HG02981 (cell line): ENCODE data around the gene EHD4.

Experiments used
- ATAC-seq: cut with Tn5 transposase; IDR thresholded peaks from one replicate; pipeline ENCODE4 v1.9.1; 2021; ENCODE audit warnings: mild to moderate bottlenecking, moderate library complexity; ENCODE audit not compliant: unreplicated experiment

EHD4 gene

DNA sequence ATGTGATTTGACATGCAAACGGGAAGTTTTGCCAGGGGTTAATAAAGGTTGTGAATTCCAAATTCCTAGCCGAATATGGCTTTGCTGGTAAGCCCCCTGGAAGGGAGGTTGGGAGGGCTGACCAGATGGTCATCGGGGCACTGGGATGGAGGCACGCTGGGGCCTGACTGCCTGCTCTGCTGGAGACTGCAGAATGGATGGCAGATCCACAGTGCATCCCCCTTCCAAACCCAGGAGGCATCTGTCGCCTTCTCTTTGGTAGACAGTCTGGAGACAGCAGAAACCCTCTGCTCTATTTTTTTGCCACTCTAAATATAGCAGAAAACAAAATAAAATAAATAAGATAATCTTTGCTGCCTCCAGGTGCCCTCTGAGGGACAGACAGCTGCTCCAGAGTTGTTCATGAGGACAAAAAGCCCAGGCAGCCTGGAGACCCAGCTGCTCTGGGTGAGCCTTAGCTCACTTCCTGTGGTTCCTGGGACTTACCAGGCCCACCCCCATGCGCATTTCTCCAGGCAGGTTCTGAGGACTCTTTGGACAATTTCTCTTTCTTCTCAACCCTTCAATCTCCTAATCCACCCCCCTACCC is 72.4 kb downstream of the EHD4 start:
- ATAC-seq = no peak

DNA sequence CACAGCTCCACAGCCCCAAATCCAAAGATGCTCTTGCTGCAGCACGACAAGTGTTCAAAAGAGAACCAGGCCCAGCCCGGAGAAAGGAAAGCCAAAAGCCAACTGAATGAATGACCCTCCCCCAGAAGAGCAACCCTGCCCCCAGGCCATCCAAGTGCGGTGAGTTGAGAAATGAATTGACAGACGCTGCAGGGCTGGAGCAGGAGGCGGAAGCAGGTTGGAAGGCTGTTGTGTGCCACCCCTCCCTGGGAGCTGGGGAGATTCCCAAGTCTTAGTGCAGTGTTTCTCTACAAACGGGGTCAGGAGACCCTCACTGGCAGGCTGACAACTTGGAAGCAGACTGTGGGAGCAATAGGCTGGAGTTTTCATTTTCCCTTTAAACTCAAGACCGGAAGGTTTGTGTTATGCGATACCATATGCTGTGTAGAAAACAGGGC is 75.0 kb downstream of the EHD4 start:
- no peak for ATAC-seq

DNA sequence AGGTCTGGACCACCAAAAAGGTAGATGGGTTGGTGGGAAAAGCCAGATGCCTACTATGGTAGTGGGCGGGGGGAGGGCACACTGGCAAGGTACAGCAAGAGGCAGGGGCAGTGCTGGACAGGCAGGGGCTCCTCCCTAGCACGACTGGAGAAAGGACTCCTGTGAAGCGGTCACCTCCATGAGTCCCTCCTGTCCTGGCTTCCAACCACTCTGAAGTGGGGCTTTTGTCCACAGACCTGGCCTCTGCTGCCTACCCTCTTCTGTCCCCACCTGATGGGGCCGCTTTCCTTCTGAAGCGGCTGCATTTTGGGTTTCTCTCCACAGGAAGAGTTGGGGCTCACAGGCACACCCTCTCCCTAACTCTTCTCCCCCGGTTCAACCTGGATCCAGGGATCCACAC is 75.8 kb downstream of the EHD4 start:
- no peak for ATAC-seq

DNA sequence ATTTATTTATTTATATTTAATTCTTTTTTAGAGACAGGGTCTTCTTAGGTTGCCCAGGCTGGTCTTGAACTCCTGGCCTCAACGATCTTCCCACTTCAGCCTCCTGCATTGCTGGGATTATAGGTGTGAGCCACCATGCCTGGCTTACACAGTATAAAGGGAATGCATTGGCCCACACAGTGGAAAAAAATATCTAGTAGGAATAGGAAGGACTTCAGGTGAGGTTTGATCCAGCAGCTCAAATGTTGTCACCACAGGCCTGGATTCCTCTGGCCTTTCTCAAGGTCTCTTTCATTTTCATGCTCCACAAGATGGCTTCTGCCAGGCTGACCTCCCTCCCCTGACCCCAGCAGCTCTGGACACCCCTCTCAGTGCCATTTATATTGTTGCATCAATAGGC is 76.4 kb downstream of the EHD4 start:
- no peak for ATAC-seq

DNA sequence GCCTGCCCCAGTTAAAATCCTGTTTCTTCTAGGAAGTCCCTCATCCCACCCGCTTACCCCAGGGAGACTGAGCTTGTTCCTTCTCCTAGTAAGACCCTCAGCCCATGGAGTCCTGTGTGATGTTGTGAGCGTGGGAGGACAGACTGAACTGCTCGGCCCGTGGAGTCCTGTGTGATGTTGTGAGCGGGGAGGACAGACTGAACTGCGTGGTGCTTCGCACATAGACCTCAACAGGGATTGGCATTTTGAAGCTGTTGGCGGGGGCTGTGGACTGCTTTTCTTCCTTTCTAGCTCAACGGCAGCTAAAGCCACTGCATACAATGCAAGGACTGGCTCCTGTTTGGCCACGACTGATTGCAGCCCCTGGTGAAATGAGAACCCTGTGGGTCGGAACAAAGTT is 76.9 kb downstream of the EHD4 start:
- no peak for ATAC-seq

DNA sequence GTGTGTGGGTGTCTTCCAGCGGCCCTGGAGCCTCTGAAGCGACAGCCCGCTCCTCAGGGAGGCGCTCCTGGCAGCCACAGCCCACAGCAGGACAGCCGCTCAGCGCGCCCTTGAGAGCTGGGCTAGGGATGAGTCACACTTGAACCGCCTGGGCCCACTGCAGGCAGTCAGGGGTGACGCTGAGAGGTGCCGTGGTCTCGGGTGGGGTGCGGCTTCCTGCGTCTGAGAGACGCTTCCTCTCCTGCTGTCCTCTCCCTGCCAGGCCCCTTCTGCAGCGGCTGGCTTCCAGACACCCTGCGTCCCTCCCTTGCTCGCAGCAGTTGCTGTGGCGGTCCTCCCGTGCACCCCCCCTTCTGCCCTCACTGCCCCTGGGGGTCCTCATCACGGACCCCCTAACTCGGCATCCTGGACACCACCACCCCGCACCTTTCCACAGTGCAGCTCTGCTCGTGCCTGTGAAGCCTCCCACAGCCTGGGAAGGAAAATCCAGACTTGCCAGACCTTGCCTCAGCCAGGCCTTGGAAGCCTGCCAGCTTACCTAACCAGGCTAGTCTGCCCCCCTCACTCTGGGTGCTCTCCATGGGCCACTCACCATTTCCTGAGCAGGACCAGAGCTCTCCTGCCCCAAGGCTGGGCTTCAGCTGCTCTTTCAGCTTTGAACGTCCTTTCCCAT is 77.4 kb downstream of the EHD4 start:
- ATAC-seq = peak; percentile 84

DNA sequence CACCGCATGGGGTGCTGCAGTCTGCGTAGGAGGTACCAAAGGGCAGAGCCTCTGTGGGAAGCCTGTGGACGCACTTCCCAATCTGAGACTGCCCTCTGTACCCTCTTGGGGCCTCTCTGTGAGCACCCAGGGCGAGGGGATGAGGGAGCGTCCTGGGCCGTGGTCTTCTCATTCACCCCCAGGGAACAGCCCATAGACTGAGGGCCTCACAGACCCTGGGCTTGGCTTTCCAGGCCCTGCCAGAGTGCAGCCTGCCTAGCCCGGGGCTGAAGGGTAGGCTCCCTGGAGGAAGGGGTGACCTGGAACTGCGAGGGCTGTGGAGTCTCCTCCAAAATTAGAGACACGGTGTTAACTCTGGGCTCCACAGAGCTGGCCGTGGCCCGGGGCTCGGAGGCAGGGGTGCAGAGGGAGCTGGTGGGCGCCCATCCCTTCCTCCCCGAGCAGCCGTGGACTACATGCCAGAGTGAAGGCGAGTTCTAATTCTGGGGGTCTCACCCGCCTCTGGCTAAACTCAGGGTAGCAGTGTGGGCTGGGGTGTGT is 78.0 kb downstream of the EHD4 start:
- ATAC-seq = no peak

DNA sequence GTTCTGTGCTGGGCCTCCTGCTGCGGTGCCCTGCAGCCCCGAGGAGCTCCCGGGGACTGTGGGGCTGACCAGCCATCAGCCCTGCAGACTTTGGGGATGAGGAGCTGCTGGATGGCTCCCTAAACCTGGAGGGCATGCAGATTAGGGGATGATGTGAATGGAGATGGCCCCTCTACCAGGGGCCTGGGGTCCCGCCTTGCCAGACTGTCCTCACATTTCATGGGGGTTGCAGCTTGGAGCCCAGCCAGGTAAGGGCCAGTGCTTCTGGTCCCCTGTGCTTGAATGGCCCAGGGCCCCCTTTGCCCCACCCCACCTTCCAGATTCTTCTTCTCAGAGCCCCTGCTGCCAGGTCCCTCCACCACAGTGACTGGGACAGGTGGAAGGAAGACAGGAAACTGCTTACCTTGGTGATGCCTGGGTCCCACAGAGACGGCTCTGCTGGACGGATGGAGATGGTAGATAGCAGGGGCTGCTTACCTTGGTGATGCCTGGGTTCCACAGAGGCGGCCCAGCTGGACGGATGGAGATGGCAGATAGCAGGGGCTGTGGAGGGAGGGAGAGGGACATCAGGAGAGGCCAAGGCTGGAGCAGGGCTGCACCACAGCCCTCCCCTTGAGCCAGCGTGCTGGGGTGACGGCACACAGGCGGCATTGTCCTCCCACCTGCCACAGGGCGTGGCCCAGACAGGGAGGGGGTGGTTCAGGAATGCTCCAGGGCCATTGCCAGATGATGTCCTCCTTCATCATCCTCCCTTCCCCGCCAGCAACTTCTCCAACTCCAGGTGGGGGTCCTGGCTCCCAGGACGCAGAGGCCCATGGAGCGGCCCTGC is 78.7 kb downstream of the EHD4 start, which contains the start of gene SPTBN5:
Gene SPTBN5, minus strand, starts transcription at position 632 of the 829 bp plus-strand sequence. Its CDS starts 556 bp downstream, at position 76.
- no peak for ATAC-seq

DNA sequence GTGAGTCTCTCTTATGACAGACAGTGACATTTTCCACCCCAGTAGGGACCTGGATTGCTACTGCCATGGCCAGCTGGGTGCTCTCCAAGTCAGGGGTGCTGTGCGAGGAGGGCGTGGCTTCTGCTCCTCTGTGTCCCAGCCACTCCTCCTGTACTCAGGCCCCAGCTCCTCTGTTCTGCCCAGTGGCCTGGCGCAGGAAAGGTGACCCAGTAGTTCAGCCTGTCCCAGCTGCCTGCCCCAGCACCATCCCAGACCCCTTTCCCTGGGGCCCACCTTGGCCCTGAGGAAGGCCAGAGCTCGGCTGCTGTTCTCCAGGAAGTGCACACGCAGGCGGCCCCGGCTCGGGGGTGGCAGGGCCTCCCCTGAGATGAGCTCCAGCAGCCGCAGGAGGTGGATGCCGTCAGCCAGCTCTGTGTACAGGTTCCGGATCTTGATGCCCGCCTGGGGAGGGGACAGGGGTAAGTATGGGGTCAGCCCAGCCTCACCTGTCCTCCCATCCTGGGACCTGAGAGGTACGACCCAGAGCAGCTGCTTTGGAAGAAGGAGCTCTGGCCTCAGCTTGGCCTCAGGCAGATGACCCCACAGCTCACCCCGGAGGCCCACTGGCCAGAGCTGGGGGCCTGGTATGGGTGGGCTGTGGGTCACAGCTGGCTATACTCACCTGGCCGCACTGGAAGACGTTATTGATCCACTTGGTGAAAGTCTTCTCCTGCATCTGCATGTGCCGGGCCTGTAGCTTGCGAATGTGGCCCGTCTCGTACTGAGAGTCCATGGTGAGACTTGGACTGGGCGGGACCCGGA is 79.5 kb downstream of the EHD4 start:
- ATAC-seq = no peak

DNA sequence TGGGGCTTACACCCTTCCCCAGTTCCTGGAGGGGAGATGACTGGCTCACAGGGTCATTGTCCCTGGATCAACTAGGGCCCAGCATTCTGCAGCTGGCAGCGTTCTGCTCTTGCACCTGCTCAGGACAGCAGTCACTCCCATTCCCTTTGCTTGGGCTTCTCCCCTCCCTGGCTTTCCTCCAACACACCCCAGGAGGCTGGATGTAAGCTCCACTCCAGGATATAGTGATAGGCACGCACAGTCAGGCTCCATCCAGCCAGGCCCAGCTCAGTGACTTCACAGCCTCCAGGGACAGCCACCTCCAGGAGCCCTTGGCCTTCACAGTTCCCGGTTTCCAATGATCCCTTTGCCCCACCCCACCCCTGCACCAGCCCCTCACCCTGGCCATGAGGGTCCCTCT is 80.4 kb downstream of the EHD4 start:
- ATAC-seq = no peak

DNA sequence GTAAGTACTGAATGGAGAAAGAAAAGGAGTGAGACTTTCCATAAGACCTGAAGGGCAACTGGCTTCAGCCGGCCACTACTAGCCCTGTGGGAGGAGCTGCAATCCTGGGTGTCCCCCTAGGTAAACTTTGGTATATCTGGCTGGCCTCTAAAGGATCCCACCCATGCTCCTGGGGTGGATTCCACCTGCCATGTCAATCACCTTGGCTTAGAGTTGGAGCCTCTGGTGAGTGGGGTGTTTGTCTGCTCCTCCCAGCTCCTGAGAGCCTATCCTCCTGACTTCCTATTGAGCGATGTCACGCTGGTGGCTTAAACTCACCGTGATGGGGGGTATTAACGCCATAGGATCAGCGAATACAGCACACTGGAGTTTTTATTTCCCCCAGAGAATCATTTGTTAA is 81.1 kb downstream of the EHD4 start:
- ATAC-seq = no peak

DNA sequence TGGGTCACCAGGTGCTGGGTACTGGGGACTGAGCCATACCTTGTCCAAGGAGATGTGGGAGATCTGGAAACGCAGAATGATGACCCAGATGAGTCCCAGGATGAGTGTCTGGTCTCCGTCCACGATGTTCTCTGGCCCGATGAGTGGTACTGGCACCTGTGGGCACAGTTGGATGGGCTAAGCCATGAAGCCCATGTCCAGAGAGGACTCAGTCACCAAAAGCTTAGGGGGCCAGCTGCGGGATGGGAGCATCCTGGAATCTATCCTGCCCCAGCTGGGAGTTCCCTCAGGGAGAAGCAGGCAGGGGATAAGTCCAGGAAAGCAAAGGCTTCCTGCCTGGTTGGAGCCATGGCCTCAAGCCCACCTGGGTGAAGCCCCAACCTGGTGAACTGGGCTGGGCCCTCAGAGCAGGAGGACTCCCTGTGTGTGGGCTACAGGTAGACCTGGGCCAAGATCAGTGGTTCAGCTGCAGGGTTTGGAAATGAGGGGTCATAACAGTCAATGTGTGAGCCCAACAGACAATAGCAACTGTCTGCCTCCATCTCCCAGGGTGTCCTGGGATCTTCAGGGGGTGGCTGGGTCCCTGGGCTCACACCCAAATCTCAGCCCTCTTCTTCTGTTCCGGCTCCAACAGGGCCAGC is 82.2 kb downstream of the EHD4 start:
- no peak for ATAC-seq

DNA sequence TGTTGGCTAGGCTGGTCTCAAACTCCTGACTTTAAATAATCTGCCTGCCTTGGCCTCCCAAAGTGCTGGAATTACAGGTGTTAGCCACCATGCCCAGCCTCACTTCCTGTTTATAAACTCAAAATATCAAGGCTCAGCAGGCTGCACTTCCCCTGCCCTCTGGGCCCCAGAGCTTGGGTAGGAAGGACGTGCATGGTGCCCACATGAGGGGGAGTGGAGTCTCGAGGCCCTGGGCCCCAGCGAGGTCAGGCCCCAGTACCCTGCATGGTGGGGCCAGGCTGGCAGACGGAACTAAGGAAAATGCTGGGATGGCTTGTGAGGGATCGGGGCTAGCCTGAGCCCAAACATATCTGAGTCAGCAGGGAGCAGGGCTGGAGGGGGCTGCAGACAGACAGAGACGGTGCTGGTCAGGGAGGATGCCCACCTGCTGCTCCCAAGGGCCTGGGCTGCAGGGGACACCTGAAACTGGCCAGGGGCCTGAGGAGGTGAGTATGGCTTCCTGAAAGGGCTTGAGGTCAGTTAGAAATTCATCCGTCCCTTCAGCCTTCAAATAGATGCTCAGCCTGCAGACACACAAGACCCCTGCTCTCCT is 83.6 kb downstream of the EHD4 start:
- no peak for ATAC-seq

DNA sequence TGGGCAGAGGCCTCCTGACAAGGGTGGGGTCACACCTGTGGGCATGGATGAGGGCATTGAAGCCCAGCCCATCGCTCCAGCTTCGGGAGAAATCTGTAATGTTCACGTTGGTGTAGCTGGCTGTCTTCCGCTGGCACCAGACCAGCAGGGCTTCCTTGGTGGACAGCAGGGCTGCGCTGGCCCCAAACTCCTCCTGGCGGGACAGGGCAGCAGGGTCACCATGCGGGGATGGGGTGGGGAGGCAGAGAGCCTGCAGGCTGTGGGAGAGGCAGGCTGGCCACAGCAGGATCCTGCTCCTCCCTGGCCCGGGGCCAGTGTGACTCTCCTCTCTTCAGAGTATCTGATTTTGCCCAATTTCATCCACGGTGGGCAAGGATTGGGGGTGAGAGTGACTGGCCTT is 84.5 kb downstream of the EHD4 start:
- ATAC-seq = no peak

DNA sequence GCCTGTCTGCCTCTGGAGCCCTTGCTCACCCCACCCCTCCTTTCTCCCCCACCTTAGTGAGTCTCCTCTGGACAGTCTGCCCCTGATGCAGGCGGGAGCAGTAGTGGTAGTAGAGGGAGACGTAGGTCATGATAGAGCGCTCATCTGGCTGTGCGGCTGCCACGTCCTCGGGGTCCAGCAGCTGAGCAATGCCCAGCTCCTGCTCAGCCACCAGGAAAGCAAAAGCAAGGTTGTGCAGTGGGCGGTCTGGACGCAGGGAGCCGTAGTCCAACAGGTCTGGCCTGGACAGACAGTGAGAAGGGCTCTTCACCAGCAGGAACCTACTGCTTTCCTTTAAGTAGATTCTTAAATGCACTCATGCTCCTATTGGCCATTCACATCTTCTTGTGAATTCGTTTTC is 85.2 kb downstream of the EHD4 start:
- no peak for ATAC-seq

DNA sequence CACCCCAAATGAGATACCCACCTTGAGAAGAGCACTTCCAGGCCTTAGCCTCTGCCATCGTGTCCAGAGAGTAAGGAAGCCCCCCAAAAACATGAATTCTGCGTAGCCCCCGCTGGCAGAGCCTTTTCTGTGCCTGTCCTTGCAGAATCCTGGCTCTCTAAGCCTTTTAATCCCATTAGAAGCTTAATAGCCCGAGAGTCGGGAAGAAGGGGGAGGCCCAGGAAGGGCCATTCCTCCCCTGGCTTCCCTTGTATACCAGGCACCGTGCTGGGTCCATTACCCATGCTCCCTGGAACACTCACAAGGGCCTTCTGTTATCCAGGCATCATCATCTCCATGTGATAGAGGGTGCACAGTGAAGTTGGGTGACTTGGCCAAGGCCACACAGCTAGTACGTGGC is 85.6 kb downstream of the EHD4 start:
- ATAC-seq = no peak

DNA sequence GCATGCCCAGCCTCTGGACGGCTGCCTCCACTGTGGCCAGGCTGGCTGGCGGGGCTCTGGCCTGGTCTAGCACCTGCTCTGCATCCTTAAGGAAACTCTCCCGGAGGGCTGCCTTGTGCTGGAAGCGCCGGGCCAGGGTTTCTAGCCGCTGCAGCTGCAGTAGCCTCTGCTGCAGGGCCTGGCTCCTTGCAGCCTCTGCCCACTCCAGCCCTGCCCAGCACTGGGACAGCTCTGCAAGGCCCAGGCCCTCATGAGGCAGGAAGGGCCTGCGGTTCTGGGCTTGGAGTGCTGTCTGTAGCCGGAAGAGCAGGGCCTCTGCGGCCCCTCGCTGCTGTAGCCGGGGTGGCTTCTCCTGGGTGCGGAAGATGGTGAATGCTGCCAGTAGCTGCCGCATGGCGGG is 86.5 kb downstream of the EHD4 start:
- no peak for ATAC-seq

DNA sequence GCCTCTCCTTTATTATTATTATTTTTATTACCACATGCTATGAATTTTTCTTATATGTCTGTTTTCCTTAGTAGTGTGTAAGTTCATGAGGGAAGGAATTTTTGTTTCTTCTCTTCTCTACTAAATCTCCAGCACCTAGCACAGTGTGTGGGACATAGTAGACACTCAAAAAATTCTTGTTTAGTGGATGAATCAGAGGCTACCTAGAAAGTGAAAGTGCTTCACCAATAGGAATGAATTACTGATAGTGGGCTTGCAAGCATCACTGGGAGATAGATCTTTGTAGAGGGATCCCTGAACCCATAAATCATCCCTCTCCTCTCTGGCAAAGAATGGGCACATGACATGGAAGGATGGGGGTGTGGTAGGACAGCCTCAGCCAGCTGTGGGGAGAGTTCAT is 87.0 kb downstream of the EHD4 start:
- no peak for ATAC-seq

DNA sequence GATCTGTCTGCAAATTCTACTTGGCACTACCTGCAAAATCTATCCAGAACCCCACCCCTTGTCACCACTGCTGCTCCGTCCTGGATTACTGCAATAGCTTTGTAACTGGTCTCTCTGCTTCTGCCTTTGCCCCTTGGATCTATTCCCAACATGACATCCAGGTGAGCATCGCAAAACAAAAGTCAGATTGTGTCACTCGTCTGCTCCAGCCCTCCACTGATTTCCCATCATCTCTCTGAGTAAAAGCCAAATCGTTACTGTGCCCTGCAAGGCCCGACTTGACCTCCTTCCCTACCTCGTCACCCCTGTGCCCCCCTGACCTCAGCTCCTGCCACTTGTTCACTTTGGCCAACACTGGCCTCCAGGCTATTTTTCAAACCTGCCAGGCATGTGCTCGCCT is 87.9 kb downstream of the EHD4 start:
- ATAC-seq = no peak

DNA sequence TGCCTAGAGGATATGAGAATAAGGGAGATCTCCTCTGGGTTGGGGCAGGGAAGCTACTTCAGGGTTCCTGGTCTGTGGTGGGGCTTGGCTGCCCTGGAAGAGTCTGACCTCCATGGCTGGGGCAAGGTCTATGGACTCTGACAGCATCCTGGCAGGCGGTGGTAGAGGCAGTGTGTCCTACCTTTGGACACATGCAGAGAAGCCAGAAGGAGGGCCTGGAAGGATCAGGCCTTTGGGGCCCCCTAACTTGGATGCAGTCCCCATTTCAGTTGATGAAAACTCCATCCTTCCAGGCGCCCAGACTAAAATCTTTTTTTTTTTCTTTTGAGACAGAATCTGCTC is 88.9 kb downstream of the EHD4 start:
- no peak for ATAC-seq
